Prostate gland (tissue), 2 donors: ENCODE results near the gene GALNTL6. TPM values are rescaled to one million over a fixed set of nuclear protein-coding genes. Genes with fewer than 3 reads are reported as not detected.

Experiments
- DNase-seq: peaks from one replicate; pipeline ENCODE4 v3.0.0-alpha.2; 2019; ENCODE audit warnings: low spot score
- H3K27ac ChIP-seq, 2 donors: fragments of 200-600 bp; sonication (generic); 2 replicates each; pipeline ENCODE4 v1.5.1; 2017 to 2019
- H3K27me3 ChIP-seq: fragments of 200-600 bp; sonication (generic); replicated peaks from 2 replicates; pipeline ENCODE4 v1.5.1; 2019; ENCODE audit not compliant: insufficient read depth
- H3K36me3 ChIP-seq, 2 donors: fragments of 200-600 bp; sonication (generic); 1 replicate in 1 of 2; 2 replicates in 1 of 2; pipeline versions ENCODE4 v1.5.1 to v1.8.1; 2017 to 2019
- H3K4me1 ChIP-seq: fragments of 200-600 bp; sonication (generic); replicated peaks from 2 replicates; pipeline ENCODE4 v1.5.1; 2019
- H3K4me3 ChIP-seq, 2 donors: fragments of 200-600 bp; sonication (generic); 2 replicates each; pipeline ENCODE4 v1.5.1; 2017 to 2019
- H3K9me3 ChIP-seq: fragments of 200-600 bp; sonication (generic); 2 replicates; pipeline ENCODE4 v1.5.1; 2017
- POLR2A ChIP-seq: fragments of 450-650 bp; IDR thresholded peaks from one replicate; pipeline ENCODE4 v1.6.1; 2016; ENCODE audit warnings: antibody characterized with exemption, mild to moderate bottlenecking
- POLR2AphosphoS5 ChIP-seq: sonication (generic); formaldehyde crosslinking; IDR thresholded peaks from one replicate; pipeline ENCODE4 v1.6.1; 2017; ENCODE audit warnings: antibody characterized with exemption
- WGBS: methylation state at CpG from one replicate; pipeline ENCODE4 v1.1.5; 2018; 5-methylcytosine and 5-hydroxymethylcytosine counted together
- intact Hi-C: fragments of 100-400 bp; cut with DNase I; formaldehyde crosslinking; loops from one replicate; pipeline ENCODE4 v1.14.2; 2022
- total RNA-seq, 2 donors: library from RNA; depleted of rRNA; stranded (reverse); fragments of >200 nt; gene quantifications; one replicate each; pipeline ENCODE4 v1.1.0, GENCODE V29; 2016
- TF ChIP-seq, protein P1 (sequence below), 4 experiments: fragments of 200-600 bp in 2 of 4; fragments of 450-650 bp in 2 of 4; sonication (generic) in 2 of 4; IDR thresholded peaks; 1 replicate in 3 of 4; 2 replicates in 1 of 4; pipeline ENCODE4 v1.5.1; 2016 to 2019; ENCODE audit warnings: antibody characterized with exemption in 4 of 4, mild to moderate bottlenecking in 2 of 4, moderate library complexity in 2 of 4

GALNTL6 gene
- total RNA-seq, 2 donors from 2014 or later: 0.23 to 0.85 TPM

DNA sequence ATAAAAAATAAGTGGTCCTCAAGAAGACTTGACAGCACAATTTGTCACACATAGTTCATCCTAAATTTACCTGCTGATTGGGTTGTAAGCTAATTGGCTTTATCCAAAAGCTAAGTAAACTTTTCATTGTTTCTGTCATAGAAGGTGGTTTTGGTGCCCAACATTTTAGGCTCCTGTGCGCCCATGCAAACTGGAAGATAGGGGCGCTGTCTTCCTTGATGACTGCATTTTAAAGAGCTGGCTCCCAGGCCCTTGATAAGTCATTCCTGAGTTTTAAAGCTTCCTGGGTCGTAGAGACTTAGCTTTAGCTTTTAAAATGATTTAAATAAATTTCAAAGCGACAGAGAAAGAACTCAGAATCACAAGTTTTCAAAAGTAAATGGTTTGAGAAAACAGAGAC is 730.0 kb downstream of the GALNTL6 start:
- H3K4me1 ChIP-seq: no peaks in the 10 kb centered on the region
- no peaks in the 10 kb centered on the region for H3K27me3 ChIP-seq
- H3K36me3 ChIP-seq: no peaks in the 10 kb centered on the region
- H3K4me3 ChIP-seq: no peak overlapping the region
- no peak overlapping the region for H3K27ac ChIP-seq
- no peaks in the 10 kb centered on the region for H3K9me3 ChIP-seq
- WGBS: 67% methylated on average over 4 of the region's 4 CpGs
- no peak for DNase-seq
- intact Hi-C loops: no loop called here
- TF ChIP-seq, protein P1, sequence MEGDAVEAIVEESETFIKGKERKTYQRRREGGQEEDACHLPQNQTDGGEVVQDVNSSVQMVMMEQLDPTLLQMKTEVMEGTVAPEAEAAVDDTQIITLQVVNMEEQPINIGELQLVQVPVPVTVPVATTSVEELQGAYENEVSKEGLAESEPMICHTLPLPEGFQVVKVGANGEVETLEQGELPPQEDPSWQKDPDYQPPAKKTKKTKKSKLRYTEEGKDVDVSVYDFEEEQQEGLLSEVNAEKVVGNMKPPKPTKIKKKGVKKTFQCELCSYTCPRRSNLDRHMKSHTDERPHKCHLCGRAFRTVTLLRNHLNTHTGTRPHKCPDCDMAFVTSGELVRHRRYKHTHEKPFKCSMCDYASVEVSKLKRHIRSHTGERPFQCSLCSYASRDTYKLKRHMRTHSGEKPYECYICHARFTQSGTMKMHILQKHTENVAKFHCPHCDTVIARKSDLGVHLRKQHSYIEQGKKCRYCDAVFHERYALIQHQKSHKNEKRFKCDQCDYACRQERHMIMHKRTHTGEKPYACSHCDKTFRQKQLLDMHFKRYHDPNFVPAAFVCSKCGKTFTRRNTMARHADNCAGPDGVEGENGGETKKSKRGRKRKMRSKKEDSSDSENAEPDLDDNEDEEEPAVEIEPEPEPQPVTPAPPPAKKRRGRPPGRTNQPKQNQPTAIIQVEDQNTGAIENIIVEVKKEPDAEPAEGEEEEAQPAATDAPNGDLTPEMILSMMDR (IDR thresholded peaks at IDR 0.05): no peak
- no peak for TF ChIP-seq POLR2A
- no peak for TF ChIP-seq POLR2AphosphoS5

DNA sequence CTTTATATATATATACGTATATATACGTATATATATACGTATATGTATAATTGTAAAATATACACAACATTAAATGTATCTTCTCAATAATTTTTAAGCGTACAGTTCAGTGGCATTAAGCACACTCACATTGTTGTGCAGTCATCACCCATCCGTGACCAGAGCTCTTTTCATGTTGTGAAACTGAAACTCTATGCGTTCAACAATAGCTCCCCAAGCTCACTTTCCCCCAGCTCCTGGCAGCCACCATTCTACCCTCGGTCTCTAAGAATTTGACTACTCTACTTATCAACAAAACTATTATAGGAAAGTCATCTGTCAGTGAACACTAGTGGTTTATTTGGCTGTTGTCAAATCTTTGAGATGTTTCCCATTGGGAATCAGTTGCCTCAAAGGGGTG is 733.6 kb downstream of the GALNTL6 start:
- no peak overlapping the region for H3K4me3 ChIP-seq
- WGBS: 70% methylated on average over 7 of the region's 7 CpGs
- no peak overlapping the region for H3K27ac ChIP-seq
- H3K27me3 ChIP-seq: no peaks in the 10 kb centered on the region
- TF ChIP-seq, protein P1 (IDR thresholded peaks at IDR 0.05): no peak
- TF ChIP-seq POLR2A: no peak
- TF ChIP-seq POLR2AphosphoS5: no peak
- no peak for DNase-seq
- no peaks in the 10 kb centered on the region for H3K9me3 ChIP-seq
- no peaks in the 10 kb centered on the region for H3K4me1 ChIP-seq
- H3K36me3 ChIP-seq: no peaks in the 10 kb centered on the region
- intact Hi-C loops: no loop called here

DNA sequence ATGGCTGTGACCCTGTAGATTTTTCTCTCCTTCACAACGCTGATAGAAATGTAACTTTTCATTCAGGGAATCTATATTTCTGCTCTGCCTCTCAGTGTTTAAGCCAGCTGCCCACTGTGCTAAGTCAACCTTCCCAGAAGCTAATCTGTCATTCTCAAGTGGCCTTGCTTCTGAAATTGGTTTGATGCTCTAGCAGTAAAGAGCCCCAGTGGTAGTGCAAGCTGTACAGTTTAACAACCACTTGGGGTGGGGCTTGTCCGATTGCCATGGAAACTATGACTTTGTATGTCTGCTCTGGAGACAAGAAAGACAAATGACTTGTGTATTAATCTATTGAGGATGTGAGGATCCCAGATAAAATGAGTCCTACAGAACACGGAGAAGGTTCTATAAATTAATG is 734.5 kb downstream of the GALNTL6 start:
- Histone ChIP-seq H3K4me1 (no peaks in the 10 kb centered on the region), H3K9me3 (no peaks in the 10 kb centered on the region), H3K4me3 (no peak overlapping the region), H3K27ac (no peak overlapping the region), H3K36me3 (no peaks in the 10 kb centered on the region), H3K27me3 (no peaks in the 10 kb centered on the region)
- no peak for TF ChIP-seq POLR2A
- TF ChIP-seq, protein P1 (IDR thresholded peaks at IDR 0.05): no peak
- no peak for DNase-seq
- WGBS: 73% methylated on average over 3 of the region's 3 CpGs
- intact Hi-C loops: no loop called here

DNA sequence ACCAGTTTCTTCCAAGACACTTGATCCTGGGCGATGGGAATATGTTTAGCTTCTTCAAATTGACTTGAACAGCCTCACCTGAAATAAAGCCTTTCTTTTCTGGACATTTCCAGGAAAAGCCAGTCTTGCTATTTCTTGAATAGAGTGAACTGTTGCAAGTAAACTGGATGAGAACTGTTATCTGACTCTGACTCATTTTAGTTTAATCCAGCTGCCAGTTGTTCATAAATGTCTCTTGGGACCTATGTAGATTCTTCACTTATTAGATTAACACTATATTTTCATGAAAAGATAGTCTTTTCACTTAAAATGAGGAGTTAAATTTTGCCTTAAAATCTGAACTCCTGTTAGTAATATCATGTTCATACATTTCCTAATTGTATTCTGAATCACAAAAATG is 740.0 kb downstream of the GALNTL6 start:
- no peaks in the 10 kb centered on the region for H3K36me3 ChIP-seq
- TF ChIP-seq POLR2A: no peak
- TF ChIP-seq, protein P1 (IDR thresholded peaks at IDR 0.05): no peak
- TF ChIP-seq POLR2AphosphoS5: no peak
- WGBS: 93% methylated on average over 1 of the region's 1 CpG
- H3K27ac ChIP-seq: no peak overlapping the region
- H3K9me3 ChIP-seq: no peaks in the 10 kb centered on the region
- DNase-seq: no peak
- H3K4me3 ChIP-seq: no peak overlapping the region
- intact Hi-C loops: no loop called here
- no peaks in the 10 kb centered on the region for H3K27me3 ChIP-seq
- H3K4me1 ChIP-seq: no peaks in the 10 kb centered on the region

DNA sequence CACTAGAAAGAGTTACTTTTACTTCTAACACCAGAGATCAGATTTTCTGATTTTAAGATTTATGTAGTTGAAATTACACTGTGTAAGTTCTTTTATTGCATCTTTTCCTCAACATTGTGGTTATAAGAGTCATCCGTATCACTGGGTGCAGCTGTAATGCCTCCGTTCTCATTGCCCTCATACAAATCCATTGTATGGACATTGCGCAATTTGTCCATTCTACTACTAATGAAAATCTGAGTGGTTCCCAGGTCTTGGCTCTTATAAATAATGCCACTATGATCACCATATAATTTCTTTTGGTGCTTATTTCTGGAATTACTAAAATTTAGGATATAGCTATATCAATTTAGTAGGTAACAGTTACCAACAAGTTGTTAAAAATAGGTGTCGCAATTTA is 741.4 kb downstream of the GALNTL6 start:
- 92% methylated on average over 4 of the region's 4 CpGs for WGBS
- Histone ChIP-seq H3K4me3 (no peak overlapping the region), H3K4me1 (no peaks in the 10 kb centered on the region), H3K27me3 (no peaks in the 10 kb centered on the region), H3K27ac (no peak overlapping the region), H3K36me3 (no peaks in the 10 kb centered on the region), H3K9me3 (no peaks in the 10 kb centered on the region)
- no peak for DNase-seq
- TF ChIP-seq POLR2A (no peak), POLR2AphosphoS5 (no peak)
- TF ChIP-seq, protein P1 (IDR thresholded peaks at IDR 0.05): no peak
- intact Hi-C loops: no loop called here
